KOPT-K1 (cell line): ENCODE measurements around the gene SP2.

Experiments
- H3K27ac ChIP-seq: fragments of 200-600 bp; sonication (generic); 2 replicates; pipeline ENCODE4 v1.5.1; 2016; ENCODE audit warnings: antibody characterized with exemption, mild to moderate bottlenecking, low read depth, low read length; ENCODE audit not compliant: poor library complexity, severe bottlenecking
- H3K36me3 ChIP-seq: fragments of 200-600 bp; sonication (generic); 2 replicates; pipeline ENCODE4 v1.5.1; 2017; ENCODE audit warnings: antibody characterized with exemption, mild to moderate bottlenecking, low read length, moderate library complexity; ENCODE audit not compliant: insufficient read depth
- H3K9me3 ChIP-seq: fragments of 200-600 bp; sonication (generic); 2 replicates; pipeline ENCODE4 v1.5.1; 2017; ENCODE audit warnings: antibody characterized with exemption, low read length, mild to moderate bottlenecking; ENCODE audit not compliant: insufficient read depth, poor library complexity, severe bottlenecking

Gene SP2

DNA sequence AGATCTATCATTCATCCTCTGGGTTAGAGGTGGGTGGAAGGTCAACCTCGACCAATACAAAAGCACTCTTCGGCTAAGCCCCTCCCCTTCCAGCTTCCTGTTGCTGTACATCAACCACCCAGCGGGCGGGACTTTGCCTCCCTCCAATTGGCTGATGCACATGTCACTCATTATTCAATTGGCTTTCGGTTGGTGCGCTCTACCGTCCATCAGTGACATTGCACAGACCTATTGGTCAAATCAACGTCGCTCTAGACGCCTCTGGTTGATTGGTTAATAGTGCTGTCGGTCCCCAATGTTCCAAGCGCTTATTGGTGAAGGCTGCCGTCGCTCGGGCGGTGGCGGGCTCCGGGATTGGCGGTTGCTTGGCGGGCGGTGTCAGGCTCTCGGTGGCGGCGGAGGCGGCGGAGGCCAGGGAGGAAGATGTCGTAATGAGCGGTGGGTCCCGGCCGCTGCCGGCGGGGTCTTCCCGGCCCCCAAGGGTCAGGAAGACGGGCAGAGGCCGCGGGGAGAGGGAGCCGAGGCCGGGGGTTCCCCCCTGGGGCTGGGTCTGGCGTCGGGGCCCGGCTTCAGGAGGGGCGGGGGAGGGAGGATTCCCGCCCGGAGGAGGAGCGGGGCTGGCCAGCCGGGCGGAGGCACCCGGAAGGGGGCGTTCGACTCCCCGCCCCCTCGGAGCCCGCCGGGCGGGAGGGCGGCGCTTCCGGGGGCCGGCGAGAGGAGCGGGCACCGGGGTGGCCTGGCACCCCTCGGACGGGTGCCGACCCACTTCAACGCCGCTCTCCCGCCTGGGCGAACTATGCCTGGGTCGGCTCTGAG is at the start of gene SP2:
TSS of gene SP2 (plus strand) at position 381 of the 816 bp plus-strand sequence. CDS start at position 432, 51 bp downstream.
- no peaks in the 10 kb centered on the region for H3K9me3 ChIP-seq
- peaks cover 31% of the 10 kb centered on the region for H3K36me3 ChIP-seq
- H3K27ac ChIP-seq, result peak within 1 kb of the TSS; percentile 88

DNA sequence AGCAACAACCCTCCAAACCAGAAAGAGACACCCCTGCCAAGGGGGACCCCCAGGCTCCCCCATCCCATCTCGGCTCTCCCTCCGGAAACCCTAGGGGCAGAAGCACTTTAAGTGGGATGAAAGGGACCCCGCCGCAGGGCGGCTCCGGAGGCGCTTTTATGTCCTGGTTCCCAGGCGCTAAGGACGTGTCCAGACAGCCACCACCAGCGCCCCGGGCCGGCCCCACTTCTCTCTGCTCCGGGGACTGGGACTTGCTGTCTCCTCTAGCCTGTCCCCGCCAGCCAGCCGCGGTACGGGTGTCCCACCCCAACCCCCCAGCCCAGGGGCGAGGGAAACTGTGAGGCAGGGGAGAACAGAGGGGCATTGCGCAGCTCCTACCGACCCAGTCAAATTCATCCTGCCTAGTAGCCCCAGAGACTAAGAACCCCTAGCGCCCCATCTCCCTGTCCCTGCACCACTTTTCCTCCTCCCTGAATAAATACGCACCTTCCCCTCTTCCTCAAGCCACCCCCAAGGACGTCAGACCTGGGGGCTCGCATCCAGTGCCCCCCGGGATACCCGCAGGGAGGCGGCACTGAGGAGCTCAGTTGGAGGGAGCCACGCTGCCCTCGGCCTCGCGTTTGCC is 49.2 kb upstream of the SP2 start:
- H3K9me3 ChIP-seq, result no peaks in the 10 kb centered on the region
- H3K36me3 ChIP-seq, result no peaks in the 10 kb centered on the region
- H3K27ac ChIP-seq, result no peak overlapping the region

DNA sequence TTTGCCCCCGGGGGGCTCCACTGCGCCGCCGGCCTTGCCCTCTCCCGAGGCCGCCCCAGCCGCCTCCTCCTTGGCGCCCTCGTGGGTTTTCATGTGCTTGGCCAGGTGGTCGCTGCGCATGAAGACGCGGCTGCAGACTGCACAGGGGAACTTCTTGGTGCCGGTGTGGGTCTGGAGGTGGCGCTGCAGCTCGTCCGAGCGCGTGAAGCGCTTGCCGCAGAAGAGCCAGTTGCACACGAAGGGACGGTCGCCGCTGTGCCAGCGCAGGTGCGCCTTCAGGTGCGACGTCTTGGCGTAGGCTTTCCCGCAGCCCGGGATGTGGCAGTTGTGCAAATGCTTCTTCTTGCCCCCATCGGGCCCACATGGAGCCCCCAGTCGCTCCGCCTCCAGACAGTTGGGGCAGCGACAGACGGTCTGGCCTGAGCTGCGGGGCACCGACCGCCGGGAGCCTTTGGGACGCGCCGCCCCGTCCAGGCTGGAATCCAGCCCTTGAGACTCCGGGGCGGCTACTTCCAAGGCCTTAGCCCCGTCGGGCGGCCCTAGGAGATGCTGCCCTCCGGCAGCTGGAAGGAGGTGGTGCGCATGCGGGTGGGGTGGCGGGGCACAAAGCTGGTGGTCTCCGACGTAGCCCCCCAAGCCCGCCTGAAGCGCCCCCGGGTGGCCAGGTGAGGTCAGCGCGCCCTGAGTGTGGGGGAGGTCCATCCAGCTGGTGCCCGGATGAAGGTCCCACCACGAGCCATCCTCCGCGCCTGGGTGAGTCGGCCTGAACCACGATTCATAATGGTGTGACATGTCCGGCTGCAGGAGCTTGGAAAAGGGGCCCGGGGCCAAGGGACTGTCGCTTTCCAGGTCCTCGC is 48.5 kb upstream of the SP2 start:
- Histone ChIP-seq H3K27ac (no peak overlapping the region), H3K9me3 (no peaks in the 10 kb centered on the region), H3K36me3 (no peaks in the 10 kb centered on the region)

DNA sequence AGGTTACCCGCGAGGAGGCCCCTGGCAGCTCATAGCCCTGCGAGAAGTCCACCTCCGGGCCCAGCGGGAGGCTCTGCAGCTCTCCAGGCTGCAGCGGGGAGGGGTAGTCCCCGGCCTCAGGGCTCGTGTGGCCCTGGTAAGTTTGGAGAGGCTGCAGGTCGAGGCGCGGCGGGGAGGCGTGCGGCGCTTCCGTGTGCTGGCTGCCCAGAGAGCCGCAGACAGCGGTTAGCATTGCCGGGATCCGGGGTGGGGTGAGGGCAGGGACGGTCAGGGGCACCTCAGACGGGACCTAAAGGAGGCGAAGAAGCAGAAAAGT is 47.9 kb upstream of the SP2 start:
- no peaks in the 10 kb centered on the region for H3K36me3 ChIP-seq
- no peaks in the 10 kb centered on the region for H3K9me3 ChIP-seq
- no peak overlapping the region for H3K27ac ChIP-seq

DNA sequence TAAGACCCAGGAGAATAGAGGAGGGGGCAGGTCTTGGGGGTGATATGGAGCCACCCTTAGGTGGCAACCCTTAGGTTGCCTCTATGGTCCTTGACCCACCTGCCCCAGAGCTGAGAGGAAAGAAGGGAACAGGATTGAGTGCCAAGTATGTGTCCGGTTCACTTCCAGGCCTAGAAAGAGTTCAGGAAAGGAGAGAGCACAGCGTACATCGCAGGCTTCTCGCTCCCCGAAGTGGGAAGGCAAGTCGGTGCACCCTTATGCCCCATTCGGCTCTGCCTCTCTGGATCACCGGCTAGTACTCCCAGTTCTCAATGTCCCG is 45.7 kb upstream of the SP2 start:
- no peaks in the 10 kb centered on the region for H3K9me3 ChIP-seq
- no peaks in the 10 kb centered on the region for H3K36me3 ChIP-seq
- H3K27ac ChIP-seq, result no peak overlapping the region

DNA sequence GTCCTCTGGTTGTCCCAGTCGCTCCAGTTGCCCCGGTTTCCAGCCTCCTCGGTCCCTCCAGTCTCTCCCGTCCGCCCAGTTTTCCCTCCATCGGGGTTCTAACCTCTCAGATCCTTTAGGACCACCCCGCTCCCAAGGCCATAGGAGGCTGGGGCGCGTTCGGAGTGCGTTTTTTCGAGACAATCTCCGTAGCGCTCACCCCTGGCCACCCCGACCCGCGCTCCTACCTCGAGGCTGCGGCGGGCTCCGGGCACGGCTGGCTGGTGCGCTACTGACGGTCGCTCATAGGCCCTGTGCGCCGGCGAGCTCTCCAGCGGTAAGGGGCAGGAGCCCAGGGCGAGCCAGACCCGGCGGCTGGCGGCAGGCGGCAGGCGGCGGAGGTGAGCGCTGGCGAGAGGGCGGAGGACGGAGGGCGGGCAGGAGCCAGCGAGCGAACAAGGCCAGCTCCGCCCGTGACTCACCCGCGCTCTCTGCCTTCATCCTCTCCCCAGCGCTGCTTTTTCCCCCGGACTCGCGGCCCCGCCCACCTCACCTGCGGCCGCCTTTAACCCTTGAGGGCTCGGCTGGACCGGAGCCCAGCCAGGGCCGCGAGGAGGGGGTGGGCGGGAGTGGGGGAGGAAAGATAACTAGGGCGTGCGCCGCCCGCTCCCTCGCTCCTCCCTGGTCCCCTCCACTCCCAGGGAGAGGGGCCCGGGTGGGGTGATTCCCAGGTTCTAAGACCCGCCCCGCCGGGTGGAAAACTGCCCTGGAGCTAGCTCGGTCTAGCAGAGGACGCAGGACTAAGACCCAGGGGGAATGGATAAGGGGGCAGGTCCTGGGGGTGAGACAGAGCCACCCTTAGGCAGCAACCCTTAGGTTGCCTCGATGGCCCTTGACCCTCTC is 45.1 kb upstream of the SP2 start, which contains the start of gene SP6:
TSS of gene SP6 (minus strand) at position 472 of the 882 bp plus-strand sequence. CDS start 2,734 bp downstream, outside the sequence.
- H3K27ac ChIP-seq, result no peak within 1 kb of the TSS
- H3K36me3 ChIP-seq, result no peaks in the 10 kb centered on the region

DNA sequence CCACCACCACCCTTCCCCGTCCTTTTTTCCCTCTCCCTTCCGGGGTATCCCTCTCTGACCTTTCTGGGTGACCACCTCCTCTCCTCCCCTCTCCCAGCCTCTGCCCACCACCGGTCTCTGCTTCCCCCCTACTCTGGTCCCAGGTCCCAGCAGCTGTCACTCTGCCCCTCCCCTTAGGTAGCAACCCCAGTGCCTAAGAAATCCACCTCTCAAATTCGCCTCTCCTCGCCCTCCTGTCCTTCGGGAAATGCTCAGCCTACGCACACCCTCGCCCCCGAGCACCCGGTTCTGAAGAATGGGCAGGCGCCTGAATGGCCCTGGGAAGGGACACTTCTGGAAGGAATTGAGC is 44.3 kb upstream of the SP2 start:
- H3K9me3 ChIP-seq, result no peaks in the 10 kb centered on the region

More for the DNA sequence above, 45.1 kb upstream of the SP2 start, which contains the start of gene SP6:
- H3K9me3 ChIP-seq, result no peaks in the 10 kb centered on the region

DNA sequence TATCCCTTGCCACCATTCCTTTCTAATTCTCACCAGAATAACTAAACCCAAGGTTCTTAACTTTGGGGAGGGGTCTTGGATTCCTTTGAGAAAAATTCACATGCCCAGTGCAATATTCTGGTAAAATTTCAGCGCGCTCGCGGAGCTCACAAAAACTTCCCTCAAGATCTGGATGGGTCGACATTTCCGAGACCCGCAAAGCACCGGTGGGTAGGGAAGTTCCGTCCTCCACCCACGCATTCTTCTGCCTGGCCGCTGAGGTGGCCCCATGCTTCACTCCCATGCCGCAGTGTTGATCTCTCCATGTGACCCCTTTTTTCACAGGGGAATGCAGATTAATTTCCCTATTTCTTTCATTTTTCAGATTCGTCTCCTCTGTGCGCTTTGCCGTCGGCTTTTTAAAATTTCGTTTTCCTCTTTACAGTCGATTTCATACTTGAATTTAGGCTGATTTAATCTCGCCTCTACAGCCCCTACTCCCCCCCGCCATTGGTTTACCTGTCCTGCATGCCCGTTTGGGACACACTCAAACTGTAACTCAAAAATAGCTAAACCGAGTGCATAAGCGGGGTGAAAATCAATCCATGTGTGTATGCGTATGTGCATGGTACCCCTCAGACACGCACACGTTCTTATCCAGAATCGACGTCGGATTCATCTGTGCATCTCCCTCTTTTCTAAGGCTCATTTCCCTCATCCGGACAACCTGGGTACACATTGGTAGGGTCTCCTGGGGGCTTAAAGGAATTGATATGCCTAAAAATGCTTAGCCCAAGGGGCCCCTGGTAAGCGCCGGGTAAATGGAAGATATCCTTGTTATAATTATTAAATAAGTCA is 43.7 kb upstream of the SP2 start:
- H3K9me3 ChIP-seq, result no peaks in the 10 kb centered on the region
- no peak overlapping the region for H3K27ac ChIP-seq
- H3K36me3 ChIP-seq, result no peaks in the 10 kb centered on the region

More for the DNA sequence above, 44.3 kb upstream of the SP2 start:
- no peak overlapping the region for H3K27ac ChIP-seq
- no peaks in the 10 kb centered on the region for H3K36me3 ChIP-seq

DNA sequence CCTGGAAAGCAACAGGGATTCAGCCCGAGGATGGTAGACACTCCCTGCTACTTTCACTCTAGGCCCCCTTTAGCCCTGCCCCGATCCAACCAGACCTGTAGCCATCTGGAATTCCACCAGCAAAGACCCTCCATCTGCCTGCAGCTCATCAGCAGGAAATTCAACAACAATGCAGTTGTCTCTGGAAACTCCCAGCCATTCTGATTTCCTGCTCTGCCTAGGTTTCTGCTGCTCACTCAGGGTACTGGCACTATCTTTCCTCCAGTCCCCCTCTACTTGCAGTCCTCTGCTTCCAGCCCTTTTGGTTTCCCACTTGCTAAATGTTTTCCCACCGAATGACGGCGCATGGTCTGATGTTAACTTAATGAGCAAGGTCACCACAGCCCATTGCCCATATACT is 42.4 kb upstream of the SP2 start:
- Histone ChIP-seq H3K9me3 (no peaks in the 10 kb centered on the region), H3K36me3 (no peaks in the 10 kb centered on the region), H3K27ac (no peak overlapping the region)

DNA sequence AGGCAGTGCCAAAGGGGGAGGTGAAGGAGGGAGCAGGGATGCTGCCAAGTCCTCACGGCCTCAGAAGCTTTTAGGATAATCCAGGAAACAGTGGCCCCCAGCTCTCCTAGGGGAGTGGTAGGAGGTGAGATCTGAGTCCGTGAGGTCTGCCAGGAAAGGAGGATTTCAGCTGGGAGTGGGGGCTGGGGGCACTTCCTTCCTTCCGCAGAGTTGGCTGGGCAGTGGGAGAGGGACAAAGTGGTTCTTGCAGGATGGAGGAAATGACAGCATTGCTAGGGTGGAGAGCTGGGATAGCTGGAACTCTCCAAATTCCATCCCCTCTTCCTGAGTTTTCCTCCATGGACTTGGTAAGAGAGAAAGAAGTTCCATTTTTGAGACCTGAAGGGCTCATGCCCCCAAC is 40.3 kb upstream of the SP2 start:
- Histone ChIP-seq H3K36me3 (no peaks in the 10 kb centered on the region), H3K9me3 (no peaks in the 10 kb centered on the region), H3K27ac (no peak overlapping the region)

DNA sequence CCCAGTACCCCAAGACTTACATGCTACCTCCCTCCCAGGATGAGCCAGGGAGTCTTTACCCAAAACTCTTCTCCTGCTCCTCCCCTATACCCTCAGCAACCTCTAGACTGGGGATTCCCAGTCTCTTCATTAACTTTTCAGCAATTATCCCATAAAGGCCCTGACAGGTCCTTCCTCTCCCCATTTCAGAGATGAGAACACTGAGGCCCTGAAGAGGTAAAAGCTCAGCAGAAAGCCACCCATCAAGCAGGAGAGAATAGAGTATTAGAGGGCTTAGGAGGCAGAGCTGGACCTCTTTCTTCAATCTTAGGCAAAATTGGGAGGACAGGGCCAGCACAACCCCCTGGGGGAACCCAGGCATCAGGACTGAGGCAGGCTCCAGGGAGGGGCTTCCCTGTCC is 39.2 kb upstream of the SP2 start:
- Histone ChIP-seq H3K27ac (no peak overlapping the region), H3K36me3 (no peaks in the 10 kb centered on the region), H3K9me3 (no peaks in the 10 kb centered on the region)

DNA sequence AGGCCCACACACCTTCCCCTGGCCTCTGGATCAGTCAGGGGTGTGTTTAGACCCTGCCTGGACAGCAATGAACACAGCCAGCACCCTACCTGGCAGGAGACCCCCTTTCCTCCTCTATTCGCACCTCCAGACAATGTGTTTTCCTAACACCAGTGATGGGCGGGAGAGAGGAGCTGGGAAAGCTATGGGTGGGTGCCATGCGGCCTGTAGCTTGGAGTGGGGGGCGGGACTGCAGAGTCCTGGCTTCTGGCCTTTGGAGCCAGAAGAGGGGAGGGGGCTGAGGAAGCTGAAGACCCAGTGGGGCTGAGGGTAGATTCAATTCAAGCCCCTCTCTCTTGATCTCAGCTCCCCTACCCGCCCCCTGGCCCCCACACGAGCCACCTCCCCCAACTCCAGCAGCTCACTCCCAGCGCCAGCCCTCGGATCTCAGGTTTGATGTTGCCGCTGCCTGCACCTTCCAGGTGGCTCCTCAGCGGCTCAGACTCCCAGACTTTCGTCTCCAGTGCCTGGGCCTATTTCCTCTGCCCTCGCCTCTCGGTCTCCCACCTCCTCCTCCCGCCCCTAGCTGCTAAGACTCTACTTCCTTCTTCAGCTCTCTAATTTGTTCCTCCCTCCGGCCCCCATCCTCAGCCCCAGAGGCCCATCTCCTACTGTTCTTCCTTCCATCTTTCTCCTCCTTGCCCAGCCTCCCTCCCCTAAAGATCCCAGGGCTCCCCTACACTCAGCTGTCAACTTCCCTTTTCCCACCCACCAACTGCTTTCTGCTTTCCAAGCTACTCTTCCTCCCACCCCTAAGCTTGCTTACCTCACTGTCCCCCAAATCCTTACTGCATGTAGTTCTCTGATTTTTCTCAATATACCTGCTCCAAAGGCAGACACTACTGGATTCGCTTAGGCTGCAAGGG is 38.2 kb upstream of the SP2 start:
- no peaks in the 10 kb centered on the region for H3K36me3 ChIP-seq

DNA sequence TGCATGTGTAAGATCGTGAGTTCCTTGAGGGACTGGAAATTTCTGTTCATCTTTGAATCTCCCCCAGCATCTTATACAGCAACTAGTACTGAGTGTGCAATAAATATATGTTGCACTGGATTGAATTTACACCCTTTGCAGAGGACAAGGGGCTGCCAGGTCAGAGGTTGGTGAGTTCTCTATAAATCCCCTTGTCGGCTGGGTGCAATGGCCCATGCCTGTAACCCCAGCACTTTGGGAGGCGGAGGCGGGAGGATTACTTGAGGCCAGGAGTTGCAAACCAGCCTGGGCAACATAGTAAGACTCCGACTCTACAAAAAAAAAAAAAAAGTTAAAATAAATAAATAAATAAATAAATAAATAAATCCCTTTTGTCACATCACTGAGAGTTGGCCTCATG is 35.6 kb upstream of the SP2 start:
- Histone ChIP-seq H3K36me3 (no peaks in the 10 kb centered on the region), H3K27ac (no peak overlapping the region), H3K9me3 (no peaks in the 10 kb centered on the region)

More for the DNA sequence above, 38.2 kb upstream of the SP2 start:
- no peaks in the 10 kb centered on the region for H3K9me3 ChIP-seq
- no peak overlapping the region for H3K27ac ChIP-seq
